GM18505 (cell line): Measurements from ENCODE around the gene BTBD2.

Experiments used
- ATAC-seq: cut with Tn5 transposase; IDR thresholded peaks from one replicate; pipeline ENCODE4 v1.9.1; 2021; ENCODE audit not compliant: unreplicated experiment
- POLR2A ChIP-seq: IDR thresholded peaks from 4 replicates; pipeline ENCODE4 v1.6.1; 2011; ENCODE audit warnings: borderline replicate concordance; ENCODE audit not compliant: insufficient read depth, insufficient read length; ENCODE audit errors: extremely low read depth

The BTBD2 gene

GRCh38 chr19:2055931-2056836 lies 40.7 kb upstream of the BTBD2 start:
- no peak for ATAC-seq

GRCh38 chr19:2054763-2055162 lies 39.2 kb upstream of the BTBD2 start:
- ATAC-seq: no peak
- TF ChIP-seq POLR2A: peak; percentile 27

More at GRCh38 chr19:2055931-2056836, 40.7 kb upstream of the BTBD2 start:
- peak; percentile 55 for TF ChIP-seq POLR2A

GRCh38 chr19:2053601-2054389 lies 38.3 kb upstream of the BTBD2 start:
- TF ChIP-seq POLR2A: no peak
- ATAC-seq: no peak

GRCh38 chr19:2051773-2052704 lies 36.5 kb upstream of the BTBD2 start:
- no peak for ATAC-seq
- no peak for TF ChIP-seq POLR2A

- TF ChIP-seq POLR2A: peak; percentile 100
- peak; percentile 51 for ATAC-seq
Observed at GRCh38 chr19:2050991-2051772, 35.7 kb upstream of the BTBD2 start, which contains the start of gene MKNK2. Gene MKNK2 (minus strand): TSS chr19:2051244. CDS start chr19:2050851, 393 bp downstream.

- peak; percentile 3 for ATAC-seq
- TF ChIP-seq POLR2A: no peak
Observed at GRCh38 chr19:2050349-2050990, 35.0 kb upstream of the BTBD2 start.

- no peak for TF ChIP-seq POLR2A
- ATAC-seq: no peak
Observed at GRCh38 chr19:2049741-2050348, 34.3 kb upstream of the BTBD2 start.

GRCh38 chr19:2048959-2049740 lies 33.6 kb upstream of the BTBD2 start:
- no peak for TF ChIP-seq POLR2A
- ATAC-seq: no peak

- no peak for ATAC-seq
- no peak for TF ChIP-seq POLR2A
Observed at GRCh38 chr19:2048104-2048958, 32.8 kb upstream of the BTBD2 start.
